ENCODE results near the gene MPDU1. TPM values are rescaled to one million over a fixed set of nuclear protein-coding genes. Genes with fewer than 3 reads are reported as not detected.

Gene MPDU1
- total and polyA plus RNA-seq, 4 donors, result 55.3 to 136 (median 91.2) TPM

GRCh38 chr17:7544911-7545310, 38.7 kb upstream of the MPDU1 start:
- no peaks in the 10 kb centered on the region for H3K9me3 ChIP-seq (ENCODE audit: control insufficient read depth in 4 of 4, low read length in 3 of 4)
- DNase-seq (ENCODE audit: low spot score), result no peak
- WGBS, result 69% methylated on average over 6 of the region's 6 CpGs

GRCh38 chr17:7548585-7549400, 34.9 kb upstream of the MPDU1 start, which contains the start of gene TNFSF12:
TSS of gene TNFSF12 (plus strand) at chr17:7549058. CDS start at chr17:7549154, 96 bp downstream.
- 7% methylated on average over 65 of the region's 65 CpGs for WGBS
- H3K27me3 ChIP-seq (ENCODE audit: control insufficient read depth in 4 of 4, insufficient read depth in 4 of 4, low read length in 3 of 4), result no peaks in the 10 kb centered on the region
- H3K27ac ChIP-seq (ENCODE audit: low read depth in 1 of 2, low read length in 2 of 2), result peak within 1 kb of the TSS; percentile 57 to 74
- peaks cover 0 to 17% (median 8%) of the 10 kb centered on the region in 4 donors for H3K4me1 ChIP-seq (ENCODE audit: control insufficient read depth in 4 of 4, insufficient read depth in 4 of 4, low read length in 3 of 4)
- peak within 1 kb of the TSS; percentile 75 to 78 for H3K9ac ChIP-seq (ENCODE audit: low read depth in 1 of 2, low read length in 2 of 2)
- H3K4me3 ChIP-seq (ENCODE audit: low read depth in 1 of 3, low read length in 3 of 3), result peak within 1 kb of the TSS; percentile 59 to 66 (median 62)
- H3K9me3 ChIP-seq (ENCODE audit: control insufficient read depth in 4 of 4, low read length in 3 of 4), result no peaks in the 10 kb centered on the region
- no peaks in the 10 kb centered on the region for H3K36me3 ChIP-seq (ENCODE audit: control insufficient read depth in 4 of 4, insufficient read depth in 3 of 4, low read depth in 1 of 4, low read length in 3 of 4)
- TF ChIP-seq, protein P1, sequence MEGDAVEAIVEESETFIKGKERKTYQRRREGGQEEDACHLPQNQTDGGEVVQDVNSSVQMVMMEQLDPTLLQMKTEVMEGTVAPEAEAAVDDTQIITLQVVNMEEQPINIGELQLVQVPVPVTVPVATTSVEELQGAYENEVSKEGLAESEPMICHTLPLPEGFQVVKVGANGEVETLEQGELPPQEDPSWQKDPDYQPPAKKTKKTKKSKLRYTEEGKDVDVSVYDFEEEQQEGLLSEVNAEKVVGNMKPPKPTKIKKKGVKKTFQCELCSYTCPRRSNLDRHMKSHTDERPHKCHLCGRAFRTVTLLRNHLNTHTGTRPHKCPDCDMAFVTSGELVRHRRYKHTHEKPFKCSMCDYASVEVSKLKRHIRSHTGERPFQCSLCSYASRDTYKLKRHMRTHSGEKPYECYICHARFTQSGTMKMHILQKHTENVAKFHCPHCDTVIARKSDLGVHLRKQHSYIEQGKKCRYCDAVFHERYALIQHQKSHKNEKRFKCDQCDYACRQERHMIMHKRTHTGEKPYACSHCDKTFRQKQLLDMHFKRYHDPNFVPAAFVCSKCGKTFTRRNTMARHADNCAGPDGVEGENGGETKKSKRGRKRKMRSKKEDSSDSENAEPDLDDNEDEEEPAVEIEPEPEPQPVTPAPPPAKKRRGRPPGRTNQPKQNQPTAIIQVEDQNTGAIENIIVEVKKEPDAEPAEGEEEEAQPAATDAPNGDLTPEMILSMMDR (IDR thresholded peaks at IDR 0.05; ENCODE audit: low read depth, low read length, missing input control), result peak; percentile 6
- TF ChIP-seq RAD21 (IDR thresholded peaks at IDR 0.05), result no peak
- DNase-seq (ENCODE audit: low spot score), result no peak

More at GRCh38 chr17:7544911-7545310, 38.7 kb upstream of the MPDU1 start:
- Histone ChIP-seq H3K27ac (ENCODE audit: low read depth in 1 of 2, low read length in 2 of 2) (no peak overlapping the region), H3K27me3 (ENCODE audit: control insufficient read depth in 4 of 4, insufficient read depth in 4 of 4, low read length in 3 of 4) (no peaks in the 10 kb centered on the region), H3K4me3 (ENCODE audit: low read depth in 1 of 3, low read length in 3 of 3) (no peak overlapping the region), H3K4me1 (ENCODE audit: control insufficient read depth in 4 of 4, insufficient read depth in 4 of 4, low read length in 3 of 4) (peaks cover 2 to 14% (median 8%) of the 10 kb centered on the region in 4 donors), H3K9ac (ENCODE audit: low read depth in 1 of 2, low read length in 2 of 2) (no peak overlapping the region), H3K36me3 (ENCODE audit: control insufficient read depth in 4 of 4, insufficient read depth in 3 of 4, low read depth in 1 of 4, low read length in 3 of 4) (no peaks in the 10 kb centered on the region)
- TF ChIP-seq FOXA1 (IDR thresholded peaks at IDR 0.05) (no peak), HNF4G (IDR thresholded peaks at IDR 0.05) (no peak), RAD21 (IDR thresholded peaks at IDR 0.05) (no peak), YY1 (IDR thresholded peaks at IDR 0.05) (no peak), HNF4A (conservative IDR thresholded peaks at IDR 0.05) (no peak), GABPA (IDR thresholded peaks at IDR 0.05 in 1 of 2, conservative IDR thresholded peaks at IDR 0.05 in 1 of 2) (no peak), SP1 (IDR thresholded peaks at IDR 0.05) (no peak), JUND (IDR thresholded peaks at IDR 0.05) (no peak), NR2F2 (IDR thresholded peaks at IDR 0.05) (no peak), ZBTB33 (IDR thresholded peaks at IDR 0.05) (no peak), FOXA2 (IDR thresholded peaks at IDR 0.05) (no peak)
- TF ChIP-seq, protein P2, sequence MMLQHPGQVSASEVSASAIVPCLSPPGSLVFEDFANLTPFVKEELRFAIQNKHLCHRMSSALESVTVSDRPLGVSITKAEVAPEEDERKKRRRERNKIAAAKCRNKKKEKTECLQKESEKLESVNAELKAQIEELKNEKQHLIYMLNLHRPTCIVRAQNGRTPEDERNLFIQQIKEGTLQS (IDR thresholded peaks at IDR 0.05), result no peak
- TF ChIP-seq, protein P3, sequence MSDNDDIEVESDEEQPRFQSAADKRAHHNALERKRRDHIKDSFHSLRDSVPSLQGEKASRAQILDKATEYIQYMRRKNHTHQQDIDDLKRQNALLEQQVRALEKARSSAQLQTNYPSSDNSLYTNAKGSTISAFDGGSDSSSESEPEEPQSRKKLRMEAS (IDR thresholded peaks at IDR 0.05), result no peak
- TF ChIP-seq, protein P4, sequence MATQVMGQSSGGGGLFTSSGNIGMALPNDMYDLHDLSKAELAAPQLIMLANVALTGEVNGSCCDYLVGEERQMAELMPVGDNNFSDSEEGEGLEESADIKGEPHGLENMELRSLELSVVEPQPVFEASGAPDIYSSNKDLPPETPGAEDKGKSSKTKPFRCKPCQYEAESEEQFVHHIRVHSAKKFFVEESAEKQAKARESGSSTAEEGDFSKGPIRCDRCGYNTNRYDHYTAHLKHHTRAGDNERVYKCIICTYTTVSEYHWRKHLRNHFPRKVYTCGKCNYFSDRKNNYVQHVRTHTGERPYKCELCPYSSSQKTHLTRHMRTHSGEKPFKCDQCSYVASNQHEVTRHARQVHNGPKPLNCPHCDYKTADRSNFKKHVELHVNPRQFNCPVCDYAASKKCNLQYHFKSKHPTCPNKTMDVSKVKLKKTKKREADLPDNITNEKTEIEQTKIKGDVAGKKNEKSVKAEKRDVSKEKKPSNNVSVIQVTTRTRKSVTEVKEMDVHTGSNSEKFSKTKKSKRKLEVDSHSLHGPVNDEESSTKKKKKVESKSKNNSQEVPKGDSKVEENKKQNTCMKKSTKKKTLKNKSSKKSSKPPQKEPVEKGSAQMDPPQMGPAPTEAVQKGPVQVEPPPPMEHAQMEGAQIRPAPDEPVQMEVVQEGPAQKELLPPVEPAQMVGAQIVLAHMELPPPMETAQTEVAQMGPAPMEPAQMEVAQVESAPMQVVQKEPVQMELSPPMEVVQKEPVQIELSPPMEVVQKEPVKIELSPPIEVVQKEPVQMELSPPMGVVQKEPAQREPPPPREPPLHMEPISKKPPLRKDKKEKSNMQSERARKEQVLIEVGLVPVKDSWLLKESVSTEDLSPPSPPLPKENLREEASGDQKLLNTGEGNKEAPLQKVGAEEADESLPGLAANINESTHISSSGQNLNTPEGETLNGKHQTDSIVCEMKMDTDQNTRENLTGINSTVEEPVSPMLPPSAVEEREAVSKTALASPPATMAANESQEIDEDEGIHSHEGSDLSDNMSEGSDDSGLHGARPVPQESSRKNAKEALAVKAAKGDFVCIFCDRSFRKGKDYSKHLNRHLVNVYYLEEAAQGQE (IDR thresholded peaks at IDR 0.05), result no peak
